ENCODE measurements around the gene TBL3. TPM values are rescaled to one million over a fixed set of nuclear protein-coding genes. Genes with fewer than 3 reads are reported as not detected.
A peak's percentile ranks its signal among the peaks of the same experiment; 100 is the strongest.

The TBL3 gene
- total RNA-seq, 1 donor from 2014 or later, result 46.1 TPM

DNA sequence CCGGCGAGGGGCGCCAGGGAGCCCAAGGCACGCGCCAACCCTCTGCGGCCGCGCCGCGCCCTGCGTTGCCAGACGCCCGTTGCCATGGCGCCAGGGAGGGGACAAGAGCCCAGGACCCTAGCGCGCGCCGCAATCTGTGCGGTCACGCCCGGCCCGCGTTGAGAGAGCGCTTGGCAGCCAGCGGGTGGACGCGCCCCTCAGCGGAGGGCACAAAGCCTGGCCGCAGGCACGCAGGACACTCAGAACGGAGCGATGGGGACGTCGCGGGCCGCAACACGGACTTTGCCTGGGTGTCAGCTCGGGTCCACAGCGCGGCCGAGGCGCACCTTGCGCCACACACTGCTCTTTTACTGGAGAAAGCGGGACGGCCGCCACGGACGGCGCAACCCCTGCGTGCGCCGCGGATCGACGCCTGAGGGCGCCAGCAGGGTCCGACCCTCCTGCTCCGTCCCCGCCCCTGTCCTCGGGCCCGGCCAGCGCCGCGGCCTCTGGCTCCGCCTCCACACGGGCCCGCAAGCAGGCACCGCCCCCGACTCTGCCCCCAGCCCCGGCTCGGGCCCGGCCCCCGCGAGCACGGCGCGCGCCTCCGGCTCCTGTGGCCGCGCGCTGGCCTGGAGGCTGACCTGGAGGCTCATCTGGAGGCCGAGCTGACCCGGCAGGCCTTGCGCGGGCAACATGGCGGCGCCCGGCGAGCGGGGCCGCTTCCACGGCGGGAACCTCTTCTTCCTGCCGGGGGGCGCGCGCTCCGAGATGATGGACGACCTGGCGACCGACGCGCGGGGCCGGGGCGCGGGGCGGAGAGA lies 11.9 kb downstream of the TBL3 start, which contains the start of gene GFER:
Gene GFER (plus strand): TSS at position 650 of the 803 bp plus-strand sequence. CDS start 26 bp downstream, at position 676.
- DNase-seq, result peak; percentile 97

DNA sequence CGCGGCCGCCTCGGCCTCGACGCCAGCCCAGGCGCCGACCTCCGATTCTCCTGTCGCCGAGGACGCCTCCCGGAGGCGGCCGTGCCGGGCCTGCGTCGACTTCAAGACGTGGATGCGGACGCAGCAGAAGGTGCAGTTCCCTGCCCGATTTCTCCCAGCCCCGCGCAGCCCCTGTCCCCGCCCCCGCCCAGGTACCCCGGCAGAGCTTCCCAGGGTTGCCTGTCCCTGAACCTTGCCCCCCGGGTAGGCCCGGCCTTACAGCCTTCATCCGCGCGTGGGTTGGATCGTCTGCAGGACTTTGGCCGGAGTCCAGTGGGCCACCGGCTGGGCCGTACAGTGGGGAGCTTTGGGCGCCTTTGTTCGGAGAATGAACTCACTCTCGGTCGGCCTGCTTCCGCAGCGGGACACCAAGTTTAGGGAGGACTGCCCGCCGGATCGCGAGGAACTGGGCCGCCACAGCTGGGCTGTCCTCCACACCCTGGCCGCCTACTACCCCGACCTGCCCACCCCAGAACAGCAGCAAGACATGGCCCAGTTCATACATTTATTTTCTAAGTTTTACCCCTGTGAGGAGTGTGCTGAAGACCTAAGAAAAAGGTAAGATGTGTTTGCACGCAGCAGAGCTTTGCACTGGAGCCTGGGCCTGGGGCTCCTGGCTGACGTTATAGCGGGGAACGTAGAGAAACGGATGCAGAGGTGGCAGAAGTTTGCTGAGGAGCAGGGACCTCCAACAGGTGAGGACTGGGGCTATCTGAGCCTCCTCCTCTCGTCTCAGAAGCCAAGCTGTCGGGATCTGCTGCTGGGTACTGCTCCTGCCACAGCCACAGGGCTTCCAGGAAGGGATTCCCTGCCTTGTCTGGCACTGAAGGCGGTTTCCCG lies 12.7 kb downstream of the TBL3 start:
- no peak for DNase-seq

DNA sequence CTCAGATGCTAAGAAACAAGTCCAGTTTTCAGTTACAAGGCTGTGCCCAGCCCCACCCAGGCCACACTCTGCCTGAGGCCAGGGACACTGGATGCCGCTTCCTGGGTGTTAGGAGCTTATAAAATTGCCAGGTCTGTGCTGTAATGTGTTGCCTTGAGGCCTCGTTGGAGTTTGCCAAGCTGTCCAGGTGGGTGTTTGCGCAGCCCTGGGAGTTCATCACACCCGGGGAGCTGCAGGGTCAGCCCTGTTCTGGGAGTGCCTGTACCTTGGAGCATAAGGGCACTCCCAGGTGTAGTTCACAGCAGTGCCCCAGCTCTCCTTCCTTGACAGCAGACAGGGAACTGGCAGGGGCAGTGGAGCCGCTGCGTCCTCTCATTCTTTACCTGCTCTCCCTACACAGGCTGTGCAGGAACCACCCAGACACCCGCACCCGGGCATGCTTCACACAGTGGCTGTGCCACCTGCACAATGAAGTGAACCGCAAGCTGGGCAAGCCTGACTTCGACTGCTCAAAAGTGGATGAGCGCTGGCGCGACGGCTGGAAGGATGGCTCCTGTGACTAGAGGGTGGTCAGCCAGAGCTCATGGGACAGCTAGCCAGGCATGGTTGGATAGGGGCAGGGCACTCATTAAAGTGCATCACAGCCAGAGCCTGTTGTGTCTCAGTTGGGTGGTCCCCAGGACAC lies 13.8 kb downstream of the TBL3 start:
- no peak for DNase-seq

DNA sequence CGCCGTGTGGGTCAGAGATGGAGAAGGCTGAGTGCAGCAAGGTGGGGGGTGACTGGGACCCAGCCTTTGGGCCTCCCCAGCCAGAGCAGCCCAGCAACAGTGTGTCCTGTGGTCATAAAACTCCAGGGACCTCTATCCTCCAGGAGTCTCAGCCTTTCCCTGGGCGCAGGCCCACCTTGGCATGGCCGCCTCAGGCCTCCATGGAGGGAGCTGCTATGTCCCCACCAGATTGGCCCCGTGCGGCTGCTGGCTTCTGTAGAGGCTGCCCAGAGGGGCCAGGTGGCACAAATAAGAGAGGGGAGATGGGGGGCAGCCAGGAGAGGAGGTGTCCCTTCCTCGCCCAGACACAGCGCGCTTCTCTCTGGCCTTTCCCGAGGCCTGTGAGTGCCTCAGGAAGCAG lies 15.3 kb downstream of the TBL3 start:
- no peak for DNase-seq

DNA sequence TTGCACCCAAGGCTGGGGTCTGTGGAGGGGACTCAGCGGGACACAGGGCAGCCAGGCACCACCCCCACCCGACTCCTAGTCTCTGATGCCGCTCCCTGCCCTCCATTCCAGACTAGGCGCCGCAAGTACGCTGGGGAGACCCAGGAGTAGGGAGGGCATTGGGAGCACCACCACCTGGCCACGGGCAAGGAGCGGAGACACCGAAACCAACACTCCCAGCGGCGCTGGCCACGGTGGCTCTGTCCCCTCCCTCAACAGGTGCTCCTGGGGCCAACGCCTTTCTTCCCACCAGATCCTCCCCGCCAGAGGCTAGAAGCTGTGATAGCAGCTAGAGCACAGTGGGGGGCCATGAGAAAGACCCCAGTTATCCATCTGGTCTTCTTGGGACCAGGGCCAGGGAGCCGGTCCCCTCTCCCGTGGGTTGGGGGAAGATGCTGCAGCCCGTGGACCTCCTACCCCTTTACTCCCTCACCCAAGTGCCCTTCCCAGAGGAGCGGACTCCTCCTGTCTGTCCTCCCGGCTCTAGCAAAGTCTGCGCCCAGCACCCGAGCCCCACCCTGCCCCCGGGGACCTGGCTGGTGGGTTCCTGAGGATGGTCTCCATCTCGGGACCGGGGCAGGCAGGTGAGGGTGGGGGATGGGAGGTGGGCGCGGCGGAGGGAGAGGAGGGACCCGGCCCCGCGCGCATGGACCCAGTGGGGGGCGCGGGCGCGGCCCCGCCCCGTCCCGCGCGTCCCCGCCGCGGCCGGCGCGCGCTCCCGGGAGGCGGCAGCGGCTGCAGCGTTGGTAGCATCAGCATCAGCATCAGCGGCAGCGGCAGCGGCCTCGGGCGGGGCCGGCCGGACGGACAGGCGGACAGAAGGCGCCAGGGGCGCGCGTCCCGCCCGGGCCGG lies 17.6 kb downstream of the TBL3 start, which contains the start of gene SYNGR3:
Gene SYNGR3 (plus strand): TSS at position 762 of the 892 bp plus-strand sequence. CDS start 133 bp downstream, outside the sequence.
- DNase-seq, result no peak

DNA sequence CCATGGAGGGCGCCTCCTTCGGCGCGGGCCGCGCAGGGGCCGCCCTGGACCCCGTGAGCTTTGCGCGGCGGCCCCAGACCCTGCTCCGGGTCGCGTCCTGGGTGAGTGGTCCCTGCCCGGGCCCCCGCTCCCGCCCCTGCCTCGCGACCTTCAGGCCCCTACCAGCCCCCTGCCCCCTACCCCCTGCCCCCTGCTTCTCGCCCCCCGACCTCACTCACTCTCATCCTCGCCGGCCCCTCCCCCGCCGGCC lies 18.2 kb downstream of the TBL3 start:
- no peak for DNase-seq

DNA sequence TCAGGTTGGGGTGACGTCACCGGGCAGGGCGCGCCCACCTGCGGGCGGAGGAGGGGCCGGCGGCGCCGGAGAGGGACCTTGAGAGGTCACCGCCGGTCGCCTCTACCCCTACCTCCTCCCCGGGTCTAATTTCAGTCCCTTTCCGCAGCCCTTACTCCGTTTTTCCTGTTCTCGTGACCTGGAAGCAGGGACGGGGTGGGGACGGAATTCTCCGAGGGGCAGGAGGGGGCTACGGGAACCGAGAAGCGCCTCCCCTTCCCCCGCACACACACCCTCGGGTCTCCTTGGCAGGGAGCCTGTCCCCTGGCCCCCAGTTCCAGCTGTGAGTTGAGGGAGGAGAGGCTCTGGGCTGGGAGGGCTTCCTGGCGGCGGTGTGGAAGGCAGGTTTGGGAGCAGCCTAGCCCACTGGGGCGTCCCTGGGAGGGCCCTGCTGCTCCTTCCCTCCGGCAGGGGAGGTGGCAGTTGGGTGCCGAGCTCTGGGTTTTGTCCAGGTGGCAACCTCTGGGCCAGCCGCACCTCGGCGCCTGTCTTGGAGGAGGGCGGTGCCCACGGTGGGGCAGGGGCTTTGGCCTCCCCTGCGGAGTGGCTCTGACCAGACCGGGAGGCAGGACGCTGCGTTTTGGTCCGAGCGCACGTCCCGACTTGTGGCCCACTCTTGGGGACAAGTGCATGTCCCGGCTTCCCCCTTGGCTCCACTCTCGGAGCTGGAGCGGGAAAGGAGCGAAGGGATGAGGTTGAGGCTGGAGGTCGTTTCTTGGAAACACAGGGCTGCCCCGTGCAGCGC lies 18.7 kb downstream of the TBL3 start:
- no peak for DNase-seq

DNA sequence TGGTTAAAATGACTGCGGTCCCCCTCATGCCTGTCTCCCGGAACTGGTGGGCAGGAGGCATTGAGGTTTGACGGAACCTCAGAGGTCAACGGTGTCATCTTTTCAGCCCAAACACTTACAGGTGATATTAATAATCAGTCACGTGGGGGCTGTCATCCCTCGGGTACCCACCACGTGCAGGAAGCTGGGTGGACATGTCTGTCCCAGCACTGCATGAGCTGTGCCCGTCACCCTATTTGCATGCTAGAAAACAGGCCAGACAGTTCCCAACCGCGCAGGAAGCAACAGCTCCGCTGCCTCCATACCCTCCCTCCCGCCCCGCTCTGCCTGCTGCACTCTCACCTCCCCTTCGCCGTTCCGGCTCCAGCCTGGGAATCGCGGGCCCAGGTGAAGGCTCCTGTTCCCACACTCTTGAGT lies 19.3 kb downstream of the TBL3 start:
- no peak for DNase-seq

DNA sequence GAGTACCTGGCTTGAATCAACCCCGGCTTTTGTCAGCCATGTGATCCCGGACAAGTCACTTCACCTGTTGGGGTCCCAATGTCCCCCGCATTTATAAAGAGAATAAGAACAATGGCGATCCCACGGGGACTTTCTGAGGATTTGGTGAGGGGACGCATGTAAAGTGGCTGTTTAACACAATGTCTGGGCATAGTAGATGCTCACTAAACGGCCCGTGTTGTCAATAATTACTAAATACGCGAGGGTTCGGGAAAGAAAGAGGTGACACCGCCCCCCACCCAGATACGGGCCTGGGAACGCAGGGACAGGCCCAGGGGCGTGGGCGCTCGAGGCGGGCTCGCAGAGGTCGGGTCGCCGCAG lies 19.7 kb downstream of the TBL3 start:
- DNase-seq, result no peak

DNA sequence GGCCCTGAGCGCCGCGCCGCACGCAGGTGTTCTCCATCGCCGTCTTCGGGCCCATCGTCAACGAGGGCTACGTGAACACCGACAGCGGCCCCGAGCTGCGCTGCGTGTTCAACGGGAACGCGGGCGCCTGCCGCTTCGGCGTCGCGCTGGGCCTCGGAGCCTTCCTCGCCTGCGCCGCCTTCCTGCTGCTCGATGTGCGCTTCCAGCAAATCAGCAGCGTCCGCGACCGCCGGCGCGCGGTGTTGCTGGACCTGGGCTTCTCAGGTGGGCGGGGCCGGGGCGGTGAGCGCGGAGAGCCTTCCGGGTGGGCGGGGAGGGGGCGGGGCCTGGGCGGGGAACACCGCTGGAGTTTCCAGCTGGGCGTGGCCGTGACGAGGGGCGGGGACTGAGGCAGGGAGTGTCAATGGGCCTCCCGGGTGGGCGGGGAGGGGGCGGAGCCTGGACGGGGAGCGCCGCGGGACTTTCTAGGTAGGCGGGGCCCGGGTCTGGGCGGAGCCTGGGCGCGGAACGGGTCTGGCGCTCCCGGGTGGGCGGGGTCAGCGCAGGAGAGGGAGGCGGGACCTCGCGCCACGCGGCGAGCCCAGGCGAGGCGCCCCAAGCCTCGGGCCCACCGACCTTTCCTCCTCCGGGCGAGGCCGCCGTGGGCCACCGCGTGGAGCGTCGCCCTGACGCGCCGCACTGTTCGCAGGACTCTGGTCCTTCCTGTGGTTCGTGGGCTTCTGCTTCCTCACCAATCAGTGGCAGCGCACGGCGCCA lies 20.3 kb downstream of the TBL3 start:
- peak; percentile 93 for DNase-seq

DNA sequence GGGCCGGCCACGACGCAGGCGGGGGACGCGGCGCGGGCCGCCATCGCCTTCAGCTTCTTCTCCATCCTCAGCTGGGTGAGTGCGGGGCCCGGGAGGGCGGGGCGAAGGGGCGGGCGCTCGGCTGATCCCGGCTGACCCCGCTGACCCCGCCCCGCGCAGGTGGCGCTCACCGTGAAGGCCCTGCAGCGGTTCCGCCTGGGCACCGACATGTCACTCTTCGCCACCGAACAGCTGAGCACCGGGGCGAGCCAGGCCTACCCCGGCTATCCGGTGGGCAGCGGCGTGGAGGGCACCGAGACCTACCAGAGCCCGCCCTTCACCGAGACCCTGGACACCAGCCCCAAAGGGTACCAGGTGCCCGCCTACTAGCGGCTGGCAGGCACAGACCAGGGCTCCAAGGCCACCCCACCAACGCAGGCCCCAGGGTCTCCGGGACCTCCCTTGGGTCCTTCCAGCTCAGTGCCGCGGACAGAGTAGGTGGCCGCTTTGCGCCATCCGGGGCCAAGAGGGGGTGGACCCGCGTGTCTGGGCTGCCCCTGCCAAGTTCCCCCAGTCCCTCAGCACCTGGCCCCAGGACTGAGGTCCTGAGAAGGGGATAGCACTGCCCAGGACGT lies 21.0 kb downstream of the TBL3 start:
- no peak for DNase-seq

DNA sequence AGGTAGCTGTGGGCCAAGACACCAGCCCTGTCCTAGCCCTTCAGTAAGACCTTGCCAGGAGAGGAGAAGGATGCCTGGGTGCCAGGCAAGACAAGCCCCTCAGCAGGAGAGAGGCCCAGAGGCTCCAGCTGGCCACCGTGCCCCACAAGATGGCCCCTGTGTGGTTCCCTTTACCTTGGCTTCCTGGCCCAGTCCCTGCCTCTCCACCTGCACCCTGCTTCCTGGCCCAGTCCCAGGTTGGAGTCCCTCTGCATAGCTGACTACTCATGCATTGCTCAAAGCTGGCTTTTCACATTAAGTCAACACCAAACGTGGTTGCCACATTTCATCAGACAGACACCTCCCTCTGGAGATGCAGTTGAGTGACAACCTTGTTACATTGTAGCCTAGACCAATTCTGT lies 21.9 kb downstream of the TBL3 start:
- DNase-seq, result no peak

DNA sequence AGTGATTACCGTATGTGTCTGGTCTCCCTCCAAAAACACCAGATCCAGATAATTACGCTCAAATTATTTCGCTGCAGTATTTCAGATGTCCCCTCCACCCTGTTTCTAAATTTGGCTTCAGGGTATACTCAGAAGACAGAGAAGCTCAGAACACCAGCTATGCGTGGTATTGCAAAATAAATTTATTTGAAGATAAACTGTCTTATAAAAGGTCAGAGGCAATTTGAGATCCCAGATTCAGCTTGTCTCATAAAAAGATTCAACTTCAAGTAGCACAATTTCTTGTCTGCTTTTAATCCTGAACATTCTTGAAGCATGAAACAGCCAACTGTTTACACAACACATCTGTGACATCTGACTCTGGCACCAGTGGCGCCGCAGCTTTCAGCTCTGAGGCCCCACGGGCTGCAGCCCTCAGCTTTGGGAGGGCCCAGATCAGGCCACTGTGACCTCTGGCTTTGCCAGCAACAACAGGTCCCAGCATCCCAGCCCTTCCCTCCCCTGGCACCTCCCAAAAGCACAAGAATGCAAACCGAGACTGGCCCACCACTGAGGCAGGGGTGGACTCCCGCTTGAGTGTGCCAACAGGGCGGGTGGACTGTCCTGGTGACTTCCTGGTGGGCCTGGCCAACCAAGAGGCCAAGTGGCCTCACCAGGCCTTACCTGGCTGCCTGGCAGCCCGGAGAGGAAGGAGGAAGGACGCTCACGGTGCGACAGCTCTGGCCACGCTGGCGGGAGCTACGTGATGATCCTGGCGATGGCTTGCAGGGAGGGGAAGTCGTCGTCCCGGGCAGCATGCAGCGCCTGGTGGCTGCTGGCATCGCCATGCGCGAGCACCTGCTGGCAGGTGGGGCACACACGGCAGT lies 25.9 kb downstream of the TBL3 start:
- DNase-seq, result no peak

DNA sequence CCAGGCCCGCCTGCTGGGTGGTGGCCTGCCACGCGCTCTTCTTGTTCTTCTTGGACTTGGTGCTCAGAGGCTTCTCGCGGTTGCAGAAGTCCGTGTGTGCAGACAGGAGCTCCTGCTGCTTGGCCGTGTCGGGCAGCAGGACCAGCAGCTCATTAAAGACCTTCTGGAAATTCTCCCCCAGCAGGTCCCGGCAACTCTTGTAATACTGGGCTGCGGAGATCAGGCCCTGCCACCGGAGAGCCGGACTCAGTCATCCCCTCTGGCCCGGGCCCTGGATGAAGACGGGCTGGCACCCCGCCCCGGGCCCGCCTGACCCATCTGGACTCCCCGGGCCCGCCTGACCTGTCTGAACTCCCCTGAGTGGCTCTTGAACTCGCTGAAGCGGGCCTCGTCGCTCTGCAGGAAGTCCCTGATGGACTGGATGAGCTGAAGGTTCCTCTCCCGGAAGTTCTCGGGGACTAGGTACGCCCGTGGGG lies 26.5 kb downstream of the TBL3 start:
- no peak for DNase-seq

DNA sequence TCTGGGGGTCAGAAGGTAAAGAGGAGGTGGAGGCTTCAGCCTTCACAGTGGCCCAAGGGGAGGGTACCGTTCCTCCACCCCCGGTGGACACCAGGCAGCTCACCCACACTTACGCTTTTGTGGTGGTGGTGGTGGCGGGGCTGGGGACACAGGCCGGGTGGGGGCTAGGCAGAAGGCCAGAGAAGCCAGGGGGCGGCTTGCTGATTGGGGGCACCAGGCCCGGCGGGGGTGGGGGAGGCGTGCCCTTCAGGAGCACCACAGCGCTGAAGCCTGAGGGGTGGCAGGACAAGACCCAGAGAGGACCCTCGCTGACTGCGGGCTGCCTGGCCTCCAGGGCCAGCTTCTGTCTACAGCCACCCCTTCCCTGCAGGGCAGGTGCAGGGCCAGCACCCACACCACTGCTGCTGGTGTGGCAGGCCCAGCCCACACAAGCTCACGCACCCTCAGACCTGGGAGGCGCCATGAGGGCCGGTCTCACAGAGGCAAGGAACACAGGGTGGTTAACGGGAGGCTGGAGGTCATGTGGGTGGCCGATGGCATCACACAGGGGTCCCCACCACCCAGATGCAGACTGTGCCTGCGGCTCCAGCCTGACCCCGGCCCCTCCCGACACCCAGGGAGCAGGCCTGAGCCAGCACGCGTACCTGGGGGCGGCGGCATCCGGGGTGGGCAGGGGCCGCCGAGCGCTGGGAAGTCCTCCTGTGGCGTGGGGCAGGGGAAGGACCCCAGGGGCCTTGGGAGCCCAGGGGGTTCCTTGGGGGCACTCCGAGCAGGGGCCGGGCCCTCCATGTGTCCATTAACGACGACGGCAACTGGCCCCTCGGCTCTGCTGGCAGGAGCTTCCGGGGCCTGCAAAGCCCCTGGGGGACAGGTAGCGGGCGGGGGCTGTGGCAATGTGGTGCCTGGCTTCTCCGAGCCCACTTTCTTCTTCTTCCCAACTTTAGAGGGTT lies 27.3 kb downstream of the TBL3 start:
- no peak for DNase-seq

DNA sequence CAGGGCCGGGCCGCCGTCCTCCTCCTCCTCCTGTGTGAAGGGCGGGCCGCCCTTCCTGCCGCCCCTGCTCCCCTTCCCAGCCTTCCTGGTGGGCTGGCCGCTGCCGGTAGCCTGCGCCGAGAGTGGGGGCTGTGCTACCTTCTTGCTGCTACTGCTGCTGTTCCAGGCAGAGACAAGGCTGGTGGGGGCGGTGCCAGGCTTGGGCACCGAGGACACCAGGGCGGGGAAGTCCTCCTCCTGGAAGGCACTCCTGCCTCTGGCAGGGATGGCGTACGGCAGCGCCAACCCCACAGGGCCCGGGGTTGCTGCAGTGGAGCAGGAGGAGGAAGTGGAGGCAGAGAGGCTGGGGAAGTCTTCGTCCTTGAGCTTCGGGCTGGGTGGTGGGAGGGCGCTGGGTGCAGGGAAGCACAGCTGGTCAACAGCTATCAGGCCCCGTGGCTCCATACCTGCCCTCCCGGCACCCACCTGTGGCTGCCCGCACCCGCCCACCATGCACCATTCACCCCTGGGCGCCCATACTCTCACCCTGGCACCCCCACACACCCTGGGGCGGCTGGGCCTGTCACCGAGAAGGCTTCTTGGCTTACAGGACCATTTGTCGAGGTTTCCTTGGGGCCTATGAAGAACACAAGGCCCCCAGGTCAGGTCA lies 28.1 kb downstream of the TBL3 start:
- DNase-seq, result no peak

DNA sequence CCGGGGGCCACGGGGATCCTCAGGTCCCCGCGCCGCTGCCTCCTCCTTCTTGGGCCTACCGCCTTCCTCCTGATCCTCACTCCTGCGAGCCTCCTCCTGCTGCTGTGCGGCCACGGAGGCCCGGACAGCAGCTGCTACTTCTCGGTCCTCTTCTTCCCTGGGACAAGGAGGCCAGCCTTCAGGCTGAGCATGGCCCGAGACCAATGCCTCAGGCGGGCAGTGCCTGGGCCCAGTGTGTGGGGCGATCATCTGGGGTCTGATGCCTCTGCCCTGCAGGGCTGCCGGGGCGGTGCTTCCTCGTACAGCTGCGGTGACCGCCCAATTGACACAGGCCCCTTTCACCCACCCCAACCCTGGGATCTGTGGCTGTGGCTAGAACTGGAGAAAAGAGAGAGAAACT lies 29.2 kb downstream of the TBL3 start:
- no peak for DNase-seq
